Measurements from ENCODE around the gene MALSU1. TPM values are rescaled to one million over a fixed set of nuclear protein-coding genes. Genes with fewer than 3 reads are reported as not detected.
A peak's percentile ranks its signal among the peaks of the same experiment; 100 is the strongest.

MALSU1 gene
- total RNA-seq, 1 donor from 2014 or later = 48.7 TPM

- H3F3A ChIP-seq (ENCODE audit: low read depth) = peaks cover 17% of the 10 kb centered on the region
- Mint-ChIP-seq H3K4me1 (peaks cover 47% of the 10 kb centered on the region), H3K27ac (no peak overlapping the region), H3K27me3 (ENCODE audit: insufficient read depth, low read depth) (peaks cover 3% of the 10 kb centered on the region), H3K9me3 (no peaks in the 10 kb centered on the region), H3K4me3 (no peak overlapping the region), H3K36me3 (peaks cover 49% of the 10 kb centered on the region)
- no peaks in the 10 kb centered on the region for H3K9me3 ChIP-seq (ENCODE audit: low read depth)
- no peaks in the 10 kb centered on the region for H3K27me3 ChIP-seq
- DNase-seq (ENCODE audit: low spot score) = no peak
- H3K27ac ChIP-seq = peak overlapping the region; percentile 23
- TF ChIP-seq EZH2phosphoT487 (IDR thresholded peaks at IDR 0.05) = no peak
- TF ChIP-seq EZH2 (IDR thresholded peaks at IDR 0.05) = no peak
- TF ChIP-seq, protein P1, sequence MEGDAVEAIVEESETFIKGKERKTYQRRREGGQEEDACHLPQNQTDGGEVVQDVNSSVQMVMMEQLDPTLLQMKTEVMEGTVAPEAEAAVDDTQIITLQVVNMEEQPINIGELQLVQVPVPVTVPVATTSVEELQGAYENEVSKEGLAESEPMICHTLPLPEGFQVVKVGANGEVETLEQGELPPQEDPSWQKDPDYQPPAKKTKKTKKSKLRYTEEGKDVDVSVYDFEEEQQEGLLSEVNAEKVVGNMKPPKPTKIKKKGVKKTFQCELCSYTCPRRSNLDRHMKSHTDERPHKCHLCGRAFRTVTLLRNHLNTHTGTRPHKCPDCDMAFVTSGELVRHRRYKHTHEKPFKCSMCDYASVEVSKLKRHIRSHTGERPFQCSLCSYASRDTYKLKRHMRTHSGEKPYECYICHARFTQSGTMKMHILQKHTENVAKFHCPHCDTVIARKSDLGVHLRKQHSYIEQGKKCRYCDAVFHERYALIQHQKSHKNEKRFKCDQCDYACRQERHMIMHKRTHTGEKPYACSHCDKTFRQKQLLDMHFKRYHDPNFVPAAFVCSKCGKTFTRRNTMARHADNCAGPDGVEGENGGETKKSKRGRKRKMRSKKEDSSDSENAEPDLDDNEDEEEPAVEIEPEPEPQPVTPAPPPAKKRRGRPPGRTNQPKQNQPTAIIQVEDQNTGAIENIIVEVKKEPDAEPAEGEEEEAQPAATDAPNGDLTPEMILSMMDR (IDR thresholded peaks at IDR 0.05) = no peak
- no peak overlapping the region for H2AFZ ChIP-seq (replicated peaks)
- H3K4me1 ChIP-seq = peaks cover 36% of the 10 kb centered on the region
- H3K9ac ChIP-seq = no peak overlapping the region
- no peak overlapping the region for H3K4me2 ChIP-seq
- H3K36me3 ChIP-seq = peaks cover 21% of the 10 kb centered on the region
- H3K4me3 ChIP-seq = no peak overlapping the region
- H3K79me2 ChIP-seq (ENCODE audit: low read depth) = peaks cover 23% of the 10 kb centered on the region
- H4K20me1 ChIP-seq (ENCODE audit: low read depth) = peaks cover 48% of the 10 kb centered on the region
Measured at GRCh38 chr7:23345601-23346000, 46.5 kb downstream of the MALSU1 start.

DNA sequence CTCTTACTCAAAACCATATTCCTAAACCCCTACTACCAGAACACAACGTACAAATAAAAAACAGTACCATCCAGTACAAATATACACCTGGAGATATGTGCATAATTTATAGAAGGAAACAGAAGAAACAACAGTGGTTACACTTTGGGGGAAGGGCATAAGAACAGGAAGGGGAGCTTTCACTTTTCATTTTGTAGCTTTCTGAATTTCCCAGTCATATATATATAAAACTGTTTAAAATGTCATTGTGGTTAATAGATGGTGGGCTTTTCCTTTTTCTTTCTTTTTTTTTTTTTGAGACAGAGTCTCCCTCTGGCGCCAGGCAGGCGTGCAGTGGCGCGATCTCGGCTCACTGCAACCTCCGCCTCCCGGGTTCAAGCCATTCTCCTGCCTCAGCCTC is 47.2 kb downstream of the MALSU1 start:
- Histone ChIP-seq H3K36me3 (peaks cover 21% of the 10 kb centered on the region), H3K9me3 (ENCODE audit: low read depth) (no peaks in the 10 kb centered on the region), H3K4me2 (no peak overlapping the region), H3K79me2 (ENCODE audit: low read depth) (peaks cover 28% of the 10 kb centered on the region), H2AFZ (replicated peaks) (no peak overlapping the region), H3K4me3 (no peak overlapping the region), H3F3A (ENCODE audit: low read depth) (peaks cover 24% of the 10 kb centered on the region), H4K20me1 (ENCODE audit: low read depth) (peaks cover 56% of the 10 kb centered on the region), H3K27ac (no peak overlapping the region), H3K9ac (no peak overlapping the region), H3K4me1 (peaks cover 43% of the 10 kb centered on the region), H3K27me3 (no peaks in the 10 kb centered on the region)
- peaks cover 54% of the 10 kb centered on the region for H3K4me1 Mint-ChIP-seq
- H3K4me3 Mint-ChIP-seq = no peak overlapping the region
- H3K27me3 Mint-ChIP-seq (ENCODE audit: insufficient read depth, low read depth) = peaks cover 3% of the 10 kb centered on the region
- peaks cover 49% of the 10 kb centered on the region for H3K36me3 Mint-ChIP-seq
- DNase-seq (ENCODE audit: low spot score) = no peak
- no peaks in the 10 kb centered on the region for H3K9me3 Mint-ChIP-seq
- TF ChIP-seq EZH2phosphoT487 (IDR thresholded peaks at IDR 0.05) (no peak), EZH2 (IDR thresholded peaks at IDR 0.05) (no peak)
- TF ChIP-seq, protein P1 (IDR thresholded peaks at IDR 0.05) = no peak
- no peak overlapping the region for H3K27ac Mint-ChIP-seq

- peaks cover 64% of the 10 kb centered on the region for H4K20me1 ChIP-seq (ENCODE audit: low read depth)
- peaks cover 50% of the 10 kb centered on the region for H3K4me1 ChIP-seq
- peaks cover 61% of the 10 kb centered on the region for H3K4me1 Mint-ChIP-seq
- H3K27me3 Mint-ChIP-seq (ENCODE audit: insufficient read depth, low read depth) = no peaks in the 10 kb centered on the region
- no peaks in the 10 kb centered on the region for H3K27me3 ChIP-seq
- peaks cover 34% of the 10 kb centered on the region for H3K79me2 ChIP-seq (ENCODE audit: low read depth)
- no peak overlapping the region for H3K27ac Mint-ChIP-seq
- no peak overlapping the region for H2AFZ ChIP-seq (replicated peaks)
- no peaks in the 10 kb centered on the region for H3K9me3 ChIP-seq (ENCODE audit: low read depth)
- no peak for DNase-seq (ENCODE audit: low spot score)
- peaks cover 19% of the 10 kb centered on the region for H3K36me3 ChIP-seq
- H3F3A ChIP-seq (ENCODE audit: low read depth) = peaks cover 31% of the 10 kb centered on the region
- TF ChIP-seq EZH2 (IDR thresholded peaks at IDR 0.05) (no peak), EZH2phosphoT487 (IDR thresholded peaks at IDR 0.05) (no peak)
- TF ChIP-seq, protein P1 (IDR thresholded peaks at IDR 0.05) = no peak
- H3K9ac ChIP-seq = no peak overlapping the region
- H3K4me3 ChIP-seq = no peak overlapping the region
- H3K36me3 Mint-ChIP-seq = peaks cover 45% of the 10 kb centered on the region
- no peak overlapping the region for H3K4me3 Mint-ChIP-seq
- H3K27ac ChIP-seq = no peak overlapping the region
- no peaks in the 10 kb centered on the region for H3K9me3 Mint-ChIP-seq
- no peak overlapping the region for H3K4me2 ChIP-seq
Measured at GRCh38 chr7:23347033-23347681, 48.0 kb downstream of the MALSU1 start.
